HG03060 (cell line): ENCODE results near the gene OR11H6.
"Not testable (repeated sequence)": the region's sequence is repeated elsewhere in the genome, so short reads cannot be mapped to it uniquely, and the experiment has no call there.

Experiments
- ATAC-seq: cut with Tn5 transposase; IDR thresholded peaks from one replicate; pipeline ENCODE4 v1.9.1; 2021; ENCODE audit warnings: low read depth, moderate number of reproducible peaks; ENCODE audit not compliant: unreplicated experiment

Gene OR11H6

GRCh38 chr14:20247646-20248246 lies 24.2 kb downstream of the OR11H6 start:
- no peak for ATAC-seq

GRCh38 chr14:20262642-20263128 lies 39.2 kb downstream of the OR11H6 start:
- ATAC-seq: no peak

- not testable (repeated sequence) for ATAC-seq
Observed at GRCh38 chr14:20264361-20264760, 40.9 kb downstream of the OR11H6 start.

DNA sequence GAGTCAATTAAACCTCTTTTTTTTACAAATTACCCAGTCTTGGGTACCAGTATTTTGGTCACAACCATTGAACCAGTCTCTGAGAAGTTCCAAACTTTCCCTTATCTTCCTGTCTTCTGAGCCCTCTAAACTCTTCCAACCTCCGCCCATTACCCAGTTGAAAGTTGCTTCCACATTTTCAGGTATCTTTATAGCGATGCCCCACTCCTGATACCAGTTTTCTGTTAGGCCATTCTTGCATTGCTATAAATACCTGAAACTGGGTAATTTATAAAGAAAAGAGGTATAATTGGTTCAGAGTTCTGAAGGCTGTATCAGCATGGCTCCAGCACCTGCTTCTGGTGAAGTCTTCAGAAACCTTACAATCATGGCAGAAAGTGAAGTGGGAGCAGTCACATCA lies 50.6 kb downstream of the OR11H6 start:
- no peak for ATAC-seq
